MCF 10A (cell line): Measurements from ENCODE around the gene PRKG1. TPM values are rescaled to one million over a fixed set of nuclear protein-coding genes. Genes with fewer than 3 reads are reported as not detected.

Source experiments
- BruUV-seq: library from RNA; stranded (reverse); fragments of 400-500 nt; replicated peaks from 2 replicates; lab custom pipeline; 2021; lab: Mats Ljungman, UMichigan
- CTCF ChIA-PET: fragments of 300-600 bp; sonication (Branson Sonifier 250); formaldehyde crosslinking; extraction: SDS; loops from one replicate; lab custom pipeline; 2021; ENCODE audit warnings: antibody characterized with exemption, inconsistent platforms; lab: Yijun Ruan, JAX
- POLR2A ChIA-PET: fragments of 300-600, 350-650 bp; sonication (Branson Sonifier 250); formaldehyde crosslinking; extraction: SDS; loops from one replicate; lab custom pipeline; 2020; ENCODE audit warnings: antibody characterized with exemption, inconsistent platforms; lab: Yijun Ruan, JAX
- DNase-seq: peaks from one replicate; pipeline ENCODE4 v3.0.0-alpha.2; 2018; ENCODE audit not compliant: unreplicated experiment
- H3K27ac Mint-ChIP-seq: one replicate; pipeline ENCODE4 v1.8.0; 2022; ENCODE audit warnings: mild to moderate bottlenecking, low read depth, mixed read lengths; ENCODE audit not compliant: unreplicated experiment
- H3K27me3 Mint-ChIP-seq: one replicate; pipeline ENCODE4 v1.8.0; 2022; ENCODE audit warnings: mixed read lengths; ENCODE audit not compliant: insufficient read depth, unreplicated experiment
- H3K36me3 Mint-ChIP-seq: one replicate; pipeline ENCODE4 v1.8.0; 2022; ENCODE audit warnings: mild to moderate bottlenecking, moderate library complexity, mixed read lengths; ENCODE audit not compliant: insufficient read depth, unreplicated experiment
- H3K4me1 Mint-ChIP-seq: one replicate; pipeline ENCODE4 v1.8.0; 2022; ENCODE audit warnings: mixed read lengths; ENCODE audit not compliant: insufficient read depth, unreplicated experiment
- H3K4me3 Mint-ChIP-seq: one replicate; pipeline ENCODE4 v1.8.0; 2022; ENCODE audit warnings: mild to moderate bottlenecking, moderate library complexity, mixed read lengths; ENCODE audit not compliant: unreplicated experiment
- H3K9me3 Mint-ChIP-seq: one replicate; pipeline ENCODE4 v1.8.0; 2022; ENCODE audit warnings: mixed read lengths; ENCODE audit not compliant: unreplicated experiment
- CTCF ChIP-seq: fragments of 200-600 bp; IDR thresholded peaks from one replicate; pipeline ENCODE4 v1.8.0; 2022; ENCODE audit warnings: antibody characterized with exemption, mild to moderate bottlenecking; ENCODE audit not compliant: unreplicated experiment
- intact Hi-C: fragments of 100-400 bp; cut with micrococcal nuclease; formaldehyde crosslinking; loops from 2 replicates; pipeline ENCODE4 v1.14.1; 2022
- total RNA-seq: library from RNA; stranded (reverse); gene quantifications from 2 replicates; pipeline ENCODE4 v1.2.3, GENCODE V29; 2022

PRKG1 gene
- total RNA-seq, 1 experiment from 2014 or later = 0.09 TPM

GRCh38 chr10:51178634-51179033, 104.3 kb downstream of the PRKG1 start:
- POLR2A ChIA-PET = no interaction called here
- Mint-ChIP-seq H3K27me3 (no peaks in the 10 kb centered on the region), H3K36me3 (no peaks in the 10 kb centered on the region), H3K4me1 (no peaks in the 10 kb centered on the region), H3K27ac (no peak overlapping the region), H3K9me3 (no peaks in the 10 kb centered on the region), H3K4me3 (no peak overlapping the region)
- no TSS peak for BruUV-seq
- CTCF ChIA-PET = interaction anchor here (0.5 to 0.6 kb wide), 2 partner anchors 28 to 236 kb away, joined by 3 to 4 read pairs; no protein-coding TSS in a partner anchor
- no peak for TF ChIP-seq CTCF
- intact Hi-C loops = loop anchor here (10.0 kb wide), 1 partner anchor 104 kb away; the partner anchor contains the start of gene PRKG1
- no peak for DNase-seq

- H3K4me1 Mint-ChIP-seq = no peaks in the 10 kb centered on the region
- no peaks in the 10 kb centered on the region for H3K27me3 Mint-ChIP-seq
- TF ChIP-seq CTCF = no peak
- no peak for DNase-seq
- POLR2A ChIA-PET = no interaction called here
- no TSS peak for BruUV-seq
- no peaks in the 10 kb centered on the region for H3K36me3 Mint-ChIP-seq
- no peak overlapping the region for H3K27ac Mint-ChIP-seq
- no peaks in the 10 kb centered on the region for H3K9me3 Mint-ChIP-seq
- intact Hi-C loops = no loop called here
- no peak overlapping the region for H3K4me3 Mint-ChIP-seq
- CTCF ChIA-PET = interaction anchor here (0.7 kb wide), 1 partner anchor 51 kb away, joined by 3 read pairs; no protein-coding TSS in a partner anchor
Observed at GRCh38 chr10:51180141-51180540, 105.9 kb downstream of the PRKG1 start.

- no peaks in the 10 kb centered on the region for H3K4me1 Mint-ChIP-seq
- POLR2A ChIA-PET = no interaction called here
- CTCF ChIA-PET = no interaction called here
- no peak overlapping the region for H3K4me3 Mint-ChIP-seq
- no peak for DNase-seq
- H3K27ac Mint-ChIP-seq = no peak overlapping the region
- H3K27me3 Mint-ChIP-seq = no peaks in the 10 kb centered on the region
- no peaks in the 10 kb centered on the region for H3K9me3 Mint-ChIP-seq
- H3K36me3 Mint-ChIP-seq = no peaks in the 10 kb centered on the region
- intact Hi-C loops = no loop called here
- BruUV-seq = no TSS peak
- no peak for TF ChIP-seq CTCF
Observed at GRCh38 chr10:51183783-51184182, 109.5 kb downstream of the PRKG1 start.

- Mint-ChIP-seq H3K27me3 (no peaks in the 10 kb centered on the region), H3K27ac (no peak overlapping the region), H3K4me3 (no peak overlapping the region), H3K36me3 (no peaks in the 10 kb centered on the region), H3K9me3 (no peaks in the 10 kb centered on the region), H3K4me1 (no peaks in the 10 kb centered on the region)
- BruUV-seq = no TSS peak
- TF ChIP-seq CTCF = no peak
- POLR2A ChIA-PET = no interaction called here
- DNase-seq = no peak
- intact Hi-C loops = no loop called here
- CTCF ChIA-PET = no interaction called here
Observed at GRCh38 chr10:51186361-51186760, 112.1 kb downstream of the PRKG1 start.
